Upper lobe of left lung (tissue), 4 donors: ENCODE results near the gene SYTL5.

ENCODE experiments used
- CTCF ChIP-seq, 6 experiments: fragments of 450-650 bp in 4 of 6; fragments of 200-600 bp in 2 of 6; sonication (generic) in 2 of 6; IDR thresholded peaks; one replicate each; pipeline ENCODE4 v1.5.1; 2016 to 2019; ENCODE audit warnings: antibody characterized with exemption in 6 of 6
- EP300 ChIP-seq, 4 donors: sonication (generic); formaldehyde crosslinking; IDR thresholded peaks; one replicate each; pipeline ENCODE4 v1.5.1; 2017; ENCODE audit warnings: antibody characterized with exemption in 4 of 4, control low read depth in 2 of 4
- POLR2A ChIP-seq, 4 donors: fragments of 450-650 bp; IDR thresholded peaks; one replicate each; pipeline ENCODE4 v1.5.1; 2016 to 2017; ENCODE audit warnings: antibody characterized with exemption in 4 of 4, mild to moderate bottlenecking in 2 of 4
- POLR2AphosphoS5 ChIP-seq, 2 donors: sonication (generic); formaldehyde crosslinking; IDR thresholded peaks; one replicate each; pipeline ENCODE4 v1.5.1; 2017; ENCODE audit warnings: antibody characterized with exemption in 2 of 2

- TF ChIP-seq CTCF (IDR thresholded peaks at IDR 0.05): no peak
- TF ChIP-seq POLR2AphosphoS5 (IDR thresholded peaks at IDR 0.05): no peak
- TF ChIP-seq POLR2A (IDR thresholded peaks at IDR 0.05): no peak
- TF ChIP-seq EP300 (IDR thresholded peaks at IDR 0.05): no peak
Observed at GRCh38 chrX:38172596-38172995, 166.2 kb downstream of the SYTL5 start.
